A673 (cell line): ENCODE results near the gene RCVRN. TPM values are rescaled to one million over a fixed set of nuclear protein-coding genes. Genes with fewer than 3 reads are reported as not detected.

ENCODE experiments used
- BruUV-seq: library from RNA; stranded (reverse); fragments of 400-500 nt; replicated peaks from 2 replicates; lab custom pipeline; 2021; lab: Mats Ljungman, UMichigan
- CTCF ChIA-PET: fragments of 300-600 bp; sonication (Branson Sonifier 250); formaldehyde crosslinking; loops from one replicate; lab custom pipeline; 2022; ENCODE audit warnings: antibody characterized with exemption; lab: Charles Lee
- POLR2A ChIA-PET: fragments of 300-600 bp; sonication (Branson Sonifier 250); formaldehyde crosslinking; loops from one replicate; lab custom pipeline; 2022; ENCODE audit warnings: antibody characterized with exemption; ENCODE audit not compliant: low non-redundant PET; lab: Charles Lee
- DNase-seq: peaks from one replicate; pipeline ENCODE4 v3.0.0-alpha.2; 2015; ENCODE audit warnings: low spot score
- H3K27ac ChIP-seq: fragments of 200-600 bp; sonication (generic); 2 replicates; pipeline ENCODE4 v1.5.1; 2016; ENCODE audit warnings: mixed run types, low read depth, mild to moderate bottlenecking, mixed read lengths, antibody characterized with exemption, low read length; ENCODE audit not compliant: poor library complexity, severe bottlenecking
- H3K27me3 ChIP-seq: fragments of 200-600 bp; sonication (generic); replicated peaks from 2 replicates; pipeline ENCODE4 v1.6.1; 2017; ENCODE audit warnings: mixed run types, low read depth, mild to moderate bottlenecking, mixed read lengths, antibody characterized with exemption, low read length; ENCODE audit not compliant: insufficient read depth, poor library complexity
- H3K36me3 ChIP-seq: fragments of 200-600 bp; sonication (generic); 2 replicates; pipeline ENCODE4 v1.6.1; 2016; ENCODE audit warnings: mixed run types, mild to moderate bottlenecking, mixed read lengths, antibody characterized with exemption, low read length; ENCODE audit not compliant: insufficient read depth, poor library complexity, severe bottlenecking
- H3K4me1 ChIP-seq: fragments of 200-600 bp; sonication (generic); 2 replicates; pipeline ENCODE4 v1.6.1; 2017; ENCODE audit warnings: mixed run types, mild to moderate bottlenecking, mixed read lengths, antibody characterized with exemption, low read length; ENCODE audit not compliant: insufficient read depth, poor library complexity, severe bottlenecking
- H3K4me3 ChIP-seq: fragments of 200-600 bp; sonication (generic); 2 replicates; pipeline ENCODE4 v1.5.1; 2016; ENCODE audit warnings: low read depth, mixed run types, mild to moderate bottlenecking, mixed read lengths, low read length; ENCODE audit not compliant: poor library complexity, severe bottlenecking
- H3K9me3 ChIP-seq: fragments of 200-600 bp; sonication (generic); 2 replicates; pipeline ENCODE4 v1.6.1; 2016; ENCODE audit warnings: mixed run types, low read depth, mild to moderate bottlenecking, mixed read lengths, antibody characterized with exemption, low read length; ENCODE audit not compliant: poor library complexity, severe bottlenecking
- CTCF ChIP-seq: fragments of 300-800, 200-600 bp; sonication (generic); conservative IDR thresholded peaks from 2 replicates; pipeline ENCODE4 v1.5.1; 2017; ENCODE audit warnings: low read depth, mild to moderate bottlenecking, antibody characterized with exemption, low read length, moderate library complexity, mixed read lengths
- EZH2 ChIP-seq: fragments of 200-600 bp; sonication (generic); IDR thresholded peaks from 2 replicates; pipeline ENCODE4 v1.6.1; 2017; ENCODE audit warnings: borderline replicate concordance, low read depth, mild to moderate bottlenecking, mixed read lengths, antibody characterized with exemption, low read length; ENCODE audit not compliant: poor library complexity, severe bottlenecking
- intact Hi-C: fragments of 100-400 bp; cut with micrococcal nuclease; formaldehyde crosslinking; loops from one replicate; pipeline ENCODE4 v1.10.0; 2022; ENCODE audit not compliant: unreplicated experiment
- total RNA-seq: library from RNA; stranded (reverse); gene quantifications from 2 replicates; pipeline ENCODE4 v1.2.3, GENCODE V29; 2021

The RCVRN gene
- total RNA-seq, 1 experiment from 2014 or later = not detected

GRCh38 chr17:9948928-9949327, 43.9 kb upstream of the RCVRN start:
- Histone ChIP-seq H3K9me3 (no peaks in the 10 kb centered on the region), H3K4me3 (no peak overlapping the region), H3K27ac (no peak overlapping the region), H3K4me1 (no peaks in the 10 kb centered on the region), H3K27me3 (no peaks in the 10 kb centered on the region), H3K36me3 (no peaks in the 10 kb centered on the region)
- no peak for DNase-seq
- intact Hi-C loops = no loop called here
- TF ChIP-seq EZH2 (no peak), CTCF (no peak)
- BruUV-seq = no TSS peak
- ChIA-PET POLR2A (no interaction called here), CTCF (no interaction called here)

GRCh38 chr17:9944704-9945103, 39.6 kb upstream of the RCVRN start:
- ChIA-PET CTCF (no interaction called here), POLR2A (interaction anchor here (0.6 kb wide), 1 partner anchor 23 kb away, joined by 3 read pairs; no protein-coding TSS in a partner anchor)
- intact Hi-C loops = no loop called here
- no TSS peak for BruUV-seq
- Histone ChIP-seq H3K4me3 (no peak overlapping the region), H3K9me3 (no peaks in the 10 kb centered on the region), H3K27me3 (no peaks in the 10 kb centered on the region), H3K4me1 (no peaks in the 10 kb centered on the region), H3K27ac (no peak overlapping the region), H3K36me3 (no peaks in the 10 kb centered on the region)
- TF ChIP-seq EZH2 = no peak
- no peak for TF ChIP-seq CTCF
- DNase-seq = no peak

DNA sequence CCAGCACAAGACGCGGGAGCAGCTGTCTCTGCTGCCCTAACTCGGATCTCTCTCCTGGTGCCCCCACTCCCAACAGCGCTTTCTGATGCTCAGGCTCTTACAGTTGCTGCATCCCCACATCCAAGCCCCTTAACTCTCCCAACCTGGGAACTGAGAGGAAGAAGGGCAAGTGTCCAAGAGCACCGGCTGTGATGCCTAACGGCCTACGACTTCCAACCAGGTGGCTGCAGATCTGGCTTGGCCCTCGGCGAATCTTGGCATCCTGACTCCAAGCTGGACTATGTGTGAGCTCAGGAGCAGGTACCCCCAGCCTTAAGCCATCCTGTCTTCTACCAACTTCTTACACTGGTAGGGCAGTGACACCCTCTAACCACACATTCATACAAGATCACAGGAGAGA, 38.3 kb upstream of the RCVRN start:
- H3K4me1 ChIP-seq = no peaks in the 10 kb centered on the region
- CTCF ChIA-PET = no interaction called here
- DNase-seq = no peak
- BruUV-seq = no TSS peak
- no peak overlapping the region for H3K27ac ChIP-seq
- H3K9me3 ChIP-seq = no peaks in the 10 kb centered on the region
- POLR2A ChIA-PET = no interaction called here
- TF ChIP-seq CTCF = no peak
- no peak for TF ChIP-seq EZH2
- H3K27me3 ChIP-seq = no peaks in the 10 kb centered on the region
- intact Hi-C loops = no loop called here
- H3K36me3 ChIP-seq = no peaks in the 10 kb centered on the region
- no peak overlapping the region for H3K4me3 ChIP-seq
